Transverse colon (tissue), 3 donors: ENCODE measurements around the gene RFPL1.

ENCODE experiments used
- CTCF ChIP-seq, 5 experiments: fragments of 200-600 bp in 3 of 5; fragments of 450-650 bp in 2 of 5; sonication (generic) in 3 of 5; IDR thresholded peaks; 1 replicate in 2 of 5; 2 replicates in 3 of 5; pipeline ENCODE4 v1.5.1; 2016 to 2017; ENCODE audit warnings: antibody characterized with exemption in 5 of 5, inconsistent platforms in 3 of 5, mild to moderate bottlenecking in 2 of 5, moderate library complexity in 1 of 5
- EP300 ChIP-seq: sonication (generic); formaldehyde crosslinking; IDR thresholded peaks from one replicate; pipeline ENCODE4 v1.6.1; 2017; ENCODE audit warnings: antibody characterized with exemption, low read depth
- POLR2A ChIP-seq: fragments of 450-650 bp; IDR thresholded peaks from one replicate; pipeline ENCODE4 v1.6.1; 2016; ENCODE audit warnings: antibody characterized with exemption, mild to moderate bottlenecking, moderate library complexity

GRCh38 chr22:29408940-29409339 is 29.4 kb upstream of the RFPL1 start:
- TF ChIP-seq EP300 (no peak), CTCF (IDR thresholded peaks at IDR 0.05) (no peak), POLR2A (no peak)
